ENCODE results near the gene ZNF511.
"Not testable (repeated sequence)": the region's sequence is repeated elsewhere in the genome, so short reads cannot be mapped to it uniquely, and the experiment has no call there.

Gene ZNF511

DNA sequence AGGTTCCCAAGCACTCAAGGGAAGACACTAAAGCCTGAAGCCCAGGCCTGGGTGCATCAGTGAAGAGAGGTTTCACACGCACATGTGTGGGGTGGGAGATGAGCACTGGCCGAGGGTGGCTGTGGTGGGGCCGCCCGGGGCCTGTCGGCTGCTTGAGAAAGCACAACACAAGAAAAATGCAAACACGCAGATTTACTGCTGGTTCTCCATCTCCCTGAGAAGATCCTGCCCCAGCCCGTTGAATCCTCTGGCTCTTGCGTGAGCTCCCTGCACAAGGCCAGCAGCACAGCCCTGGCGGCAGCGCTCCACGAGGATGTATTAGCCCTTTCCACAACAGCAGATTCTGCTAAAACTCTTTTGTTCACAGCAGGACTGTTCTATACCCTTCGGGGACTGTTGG lies 6.2 kb downstream of the ZNF511 start:
- no peak for DNase-seq (ENCODE audit: low spot score)

DNA sequence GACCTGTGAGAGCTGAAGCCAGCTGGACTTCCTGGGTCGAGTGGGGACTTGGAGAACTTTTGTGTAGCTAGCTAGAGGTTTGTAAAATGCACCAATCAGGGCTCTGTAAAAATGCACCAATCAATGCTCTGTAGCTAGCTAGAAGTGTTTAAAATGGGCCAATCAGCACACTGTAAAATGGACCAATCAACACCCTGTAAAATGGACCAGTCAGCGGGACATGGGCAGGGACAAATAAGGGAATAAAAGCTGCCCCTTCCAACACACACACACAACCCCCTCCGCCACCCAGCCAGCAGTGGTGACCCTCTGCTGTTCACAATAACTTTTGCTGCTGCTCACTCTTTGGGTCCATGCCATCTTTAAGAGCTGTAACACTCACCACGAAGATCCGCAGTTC lies 7.1 kb downstream of the ZNF511 start:
- no peak for DNase-seq (ENCODE audit: low spot score)

DNA sequence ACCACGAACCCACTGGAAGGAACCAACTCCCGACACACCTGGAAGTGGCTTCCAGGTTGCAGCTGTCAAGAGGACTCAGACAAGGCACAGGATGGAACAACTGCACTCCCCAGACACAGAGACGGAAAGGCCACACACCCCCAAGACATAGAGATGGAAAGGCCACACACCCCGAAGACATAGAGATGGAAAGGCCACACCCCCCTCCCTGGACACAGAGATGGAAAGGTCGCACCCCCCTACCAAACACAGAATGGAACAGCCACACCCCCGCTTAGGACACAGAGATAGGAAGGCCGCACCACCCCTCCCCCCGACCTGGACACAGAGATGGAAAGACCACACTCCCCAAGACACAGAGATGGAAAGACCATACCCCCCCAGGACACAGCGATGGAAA lies 7.6 kb downstream of the ZNF511 start:
- no peak for DNase-seq (ENCODE audit: low spot score)

DNA sequence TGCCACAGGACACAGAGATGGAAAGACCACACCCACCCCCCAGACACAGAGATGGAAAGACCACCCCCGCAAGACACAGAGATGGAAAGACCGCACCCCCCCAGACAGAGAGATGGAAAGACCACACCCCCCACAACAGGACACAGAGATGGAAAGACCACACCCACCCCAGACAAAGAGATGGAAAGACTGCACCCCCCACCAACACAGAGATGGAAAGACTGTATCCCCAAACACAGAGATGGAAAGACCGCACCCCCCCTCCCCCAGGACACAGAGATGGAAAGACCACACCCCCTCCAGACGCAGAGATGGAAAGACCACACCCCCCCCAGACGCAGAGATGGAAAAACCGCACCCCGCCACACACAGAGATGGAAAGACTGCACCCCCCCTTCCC lies 8.0 kb downstream of the ZNF511 start:
- DNase-seq (ENCODE audit: low spot score): no peak

DNA sequence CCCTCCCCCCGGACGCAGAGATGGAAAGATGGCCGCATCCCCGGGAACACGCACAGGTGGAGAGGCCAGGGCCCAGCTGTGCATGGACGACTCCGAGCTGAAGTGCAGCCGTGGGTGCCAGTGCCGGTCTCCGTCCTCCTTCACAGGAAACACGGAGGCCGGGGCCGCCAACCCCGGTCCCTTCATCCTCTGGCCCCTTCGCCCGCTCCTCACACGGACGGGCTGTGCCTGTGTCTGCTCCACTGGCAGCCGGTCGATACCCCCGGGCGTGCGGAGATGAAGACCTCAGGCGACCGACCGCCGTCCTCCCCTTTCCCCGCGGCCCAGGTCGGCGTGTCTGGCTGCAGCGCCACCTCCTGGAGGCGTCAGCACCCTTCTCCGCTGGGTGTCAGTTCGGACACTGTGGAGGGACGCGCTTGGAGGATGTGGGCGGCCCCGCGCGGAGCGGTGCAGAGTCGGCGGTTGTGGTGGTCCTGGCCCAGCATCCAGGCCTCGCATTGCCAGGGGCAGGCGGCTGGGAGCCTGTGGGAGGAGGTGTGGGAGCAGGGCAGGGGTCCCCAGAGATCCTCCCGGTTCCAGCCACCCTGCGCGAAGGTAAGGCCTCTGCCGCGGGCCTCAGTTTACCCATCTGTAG lies 9.9 kb downstream of the ZNF511 start:
- no peak for DNase-seq (ENCODE audit: low spot score)

DNA sequence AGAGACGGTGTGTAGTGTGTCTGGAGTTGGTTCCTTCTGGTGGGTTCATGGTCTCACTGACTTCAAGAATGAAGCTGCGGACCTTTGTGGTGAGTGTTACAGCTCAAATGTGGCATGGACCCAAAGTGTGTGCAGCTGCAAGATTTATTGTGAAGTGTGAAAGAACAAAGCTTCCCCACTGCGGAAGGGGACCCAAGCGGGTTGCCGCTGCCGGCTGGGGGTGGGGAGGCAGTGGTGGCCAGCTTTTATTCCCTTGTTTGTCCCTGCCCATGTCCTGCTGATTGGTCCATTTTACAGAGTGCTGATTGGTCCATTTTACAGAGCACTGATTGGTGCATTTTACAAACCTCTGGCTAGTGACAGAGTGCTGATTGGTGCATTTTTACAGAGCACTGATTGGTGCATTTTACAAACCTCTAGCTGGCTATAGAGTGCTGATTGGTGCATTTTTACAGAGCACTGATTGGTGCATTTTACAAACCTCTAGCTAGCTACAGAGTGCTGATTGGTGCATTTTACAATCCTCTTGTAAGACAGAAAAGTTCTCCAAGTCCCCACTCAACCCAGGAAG lies 12.2 kb downstream of the ZNF511 start:
- DNase-seq (ENCODE audit: low spot score): not testable (repeated sequence)

DNA sequence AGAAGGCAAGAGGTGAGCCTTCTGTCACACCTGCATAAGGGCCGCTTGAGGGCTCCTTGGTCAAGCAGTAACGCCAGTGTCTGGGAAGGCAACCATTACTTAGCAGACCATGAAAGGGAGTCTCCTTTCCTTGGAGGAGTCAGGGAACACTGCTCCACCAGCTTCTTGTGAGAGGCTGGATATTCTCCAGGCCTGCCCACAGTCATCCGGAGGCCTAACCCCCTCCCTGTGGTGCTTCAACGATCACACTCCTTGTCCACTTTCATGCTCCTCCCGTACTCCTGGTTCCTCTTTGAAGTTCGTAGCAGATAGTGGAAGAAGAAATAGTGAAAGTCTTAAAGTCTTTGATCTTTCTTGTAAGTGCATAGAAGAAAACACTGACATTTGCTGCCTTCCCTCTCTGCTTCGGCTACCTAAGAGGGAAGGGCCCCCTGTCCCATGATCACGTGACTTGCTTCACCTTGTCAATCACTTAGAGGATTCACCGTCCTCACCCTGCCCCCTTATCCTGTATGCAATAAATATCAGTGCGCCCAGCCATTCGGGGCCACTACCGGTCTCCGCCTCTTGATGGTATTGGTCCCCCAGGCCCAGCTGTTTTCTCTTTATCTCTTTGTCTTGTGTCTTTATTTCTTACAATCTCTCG lies 13.5 kb downstream of the ZNF511 start:
- not testable (repeated sequence) for DNase-seq (ENCODE audit: low spot score)

DNA sequence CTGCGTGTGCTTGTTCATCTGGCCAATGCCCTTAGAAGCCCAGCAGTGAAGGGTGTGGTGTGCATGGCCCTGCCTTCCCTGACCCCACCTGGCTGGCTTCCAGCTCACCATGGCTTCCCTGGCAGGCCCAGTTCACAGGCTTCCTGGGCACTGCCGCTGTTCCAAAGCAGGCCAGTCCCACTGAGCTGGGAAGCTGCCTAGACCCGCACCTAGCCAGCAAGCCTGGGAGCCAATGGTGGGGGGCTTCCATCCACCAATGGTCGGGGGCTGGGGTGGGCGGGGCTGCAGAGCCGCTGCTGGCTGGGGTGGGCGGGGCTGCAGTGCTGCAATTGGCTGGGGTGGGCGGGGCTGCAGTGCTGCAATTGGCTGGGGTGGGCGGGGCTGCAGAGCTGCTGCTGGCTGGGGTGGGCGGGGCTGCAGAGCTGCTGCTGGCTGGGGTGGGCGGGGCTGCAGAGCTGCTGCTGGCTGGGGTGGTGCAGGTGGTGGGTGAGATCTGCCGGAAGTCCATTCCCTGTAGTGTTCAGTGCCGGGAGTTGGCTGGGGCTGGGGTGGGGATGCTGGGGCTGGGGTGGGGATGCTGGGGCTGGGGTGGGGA lies 15.6 kb downstream of the ZNF511 start:
- no peak for DNase-seq (ENCODE audit: low spot score)

DNA sequence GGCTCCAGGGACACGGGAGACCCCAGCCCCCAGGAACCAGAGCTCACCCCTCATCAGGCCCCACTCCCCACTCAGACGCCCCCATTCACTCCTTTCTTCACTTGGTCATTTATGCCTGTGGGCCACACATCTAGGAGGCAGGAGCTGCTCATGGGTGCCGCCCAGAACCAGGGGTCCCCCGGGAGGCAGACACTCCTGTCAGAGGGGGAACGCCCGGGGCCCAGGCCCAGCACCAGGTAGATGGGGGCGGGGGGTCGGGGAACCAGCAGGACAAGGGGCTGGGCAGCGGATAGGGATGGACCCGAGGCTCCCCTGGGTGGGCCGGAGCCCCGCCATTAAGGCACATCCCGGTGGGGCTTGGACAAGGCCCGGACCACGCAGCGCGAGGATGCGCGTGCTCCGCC lies 16.1 kb downstream of the ZNF511 start:
- DNase-seq (ENCODE audit: low spot score): no peak

DNA sequence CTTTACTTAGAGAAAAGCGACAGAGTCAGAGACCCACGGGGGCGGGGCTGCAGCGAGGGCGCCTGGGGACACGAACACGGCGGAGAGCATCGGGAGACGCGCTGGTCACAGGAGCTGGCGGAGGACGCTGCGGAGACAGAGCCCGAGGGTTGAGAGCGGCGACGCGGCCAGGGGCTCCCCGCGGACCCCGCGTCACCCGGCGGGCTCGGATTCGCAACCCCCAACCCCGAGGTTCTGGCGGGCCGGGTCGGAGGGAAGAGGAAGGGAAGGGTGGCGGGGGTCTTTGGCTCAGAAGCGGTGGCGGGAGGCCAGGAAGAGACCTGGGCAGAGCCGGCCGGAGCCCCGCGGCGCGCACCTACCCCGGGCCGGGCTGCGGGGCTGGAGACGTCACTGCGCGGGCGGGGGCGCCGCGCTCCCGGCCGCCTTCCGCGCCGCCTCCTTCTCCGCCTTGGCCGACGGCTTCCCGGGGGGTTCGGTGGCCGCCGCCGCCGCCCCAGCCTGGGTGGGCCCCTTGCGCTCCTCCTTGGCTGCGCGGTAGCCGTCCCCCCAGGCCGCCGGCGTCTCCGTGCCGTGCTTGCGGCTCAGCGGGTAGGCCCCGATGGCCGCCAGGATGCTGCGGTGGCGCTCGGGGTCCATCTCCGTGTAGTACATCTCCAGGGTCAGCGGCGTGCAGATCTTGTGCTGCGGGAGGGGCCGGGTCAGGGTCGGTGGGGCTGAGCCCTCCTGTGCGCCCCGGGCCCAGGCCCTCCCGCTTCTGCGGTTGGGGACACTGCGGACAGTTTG lies 16.9 kb downstream of the ZNF511 start:
- DNase-seq (ENCODE audit: low spot score): no peak

DNA sequence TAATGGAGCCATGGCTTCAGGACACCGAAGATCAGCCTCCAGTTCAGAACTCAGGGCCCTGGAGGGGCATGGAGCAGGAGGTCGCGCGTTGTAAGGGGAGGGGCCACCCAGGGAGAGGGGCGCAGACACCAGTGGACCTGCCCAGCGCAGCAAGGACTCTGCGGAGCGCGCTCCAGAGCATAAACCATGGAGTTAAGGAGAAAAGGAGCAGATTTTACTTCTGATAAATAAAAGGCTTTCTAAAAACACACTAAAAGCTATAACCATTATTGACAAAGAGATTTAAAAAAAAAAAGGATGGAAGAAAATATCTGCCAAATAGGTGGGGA lies 17.5 kb downstream of the ZNF511 start:
- DNase-seq (ENCODE audit: low spot score): no peak

DNA sequence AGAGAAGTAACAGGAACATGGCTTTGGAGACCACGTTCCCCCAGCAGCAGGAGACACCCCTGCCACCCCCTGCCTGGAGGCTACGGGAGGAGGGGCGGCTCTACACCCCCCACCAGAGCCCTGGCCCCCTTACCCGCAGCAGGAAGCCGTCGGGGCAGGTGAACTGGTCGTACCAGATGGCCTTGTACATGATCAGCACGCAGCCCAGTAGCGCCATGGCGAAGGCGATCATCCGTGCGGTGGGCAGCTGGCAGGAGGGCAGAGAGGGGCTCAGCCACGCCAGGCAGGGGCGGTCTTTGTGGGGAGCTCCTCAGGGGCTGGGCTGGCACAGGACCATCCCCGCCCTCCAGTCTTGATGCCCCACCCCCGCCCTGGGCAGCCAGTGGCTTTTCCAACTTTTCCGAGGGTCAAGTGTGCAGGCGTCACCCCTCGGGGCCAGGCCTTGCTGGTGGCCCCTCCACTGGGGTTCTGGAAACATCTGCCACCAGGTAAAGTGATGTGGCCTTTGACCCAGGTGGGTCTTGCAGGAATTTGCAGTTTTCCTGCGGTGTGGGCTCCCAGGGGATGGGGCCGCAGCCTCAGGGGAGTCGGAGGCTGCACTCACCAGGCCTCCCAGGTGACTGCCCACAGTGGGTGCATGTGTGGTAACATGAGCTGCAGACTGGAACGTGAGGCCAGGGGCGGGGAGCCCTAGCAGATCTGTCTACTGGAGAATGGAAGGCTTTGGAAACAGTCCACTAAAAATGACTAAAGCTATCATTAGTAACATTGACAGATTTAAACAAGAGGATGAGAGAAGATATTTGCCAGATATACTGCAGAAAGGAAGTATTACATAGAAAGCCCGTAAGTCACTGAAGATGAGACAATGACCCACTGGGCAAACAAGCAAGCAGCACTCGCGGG lies 18.3 kb downstream of the ZNF511 start:
- DNase-seq (ENCODE audit: low spot score): no peak

DNA sequence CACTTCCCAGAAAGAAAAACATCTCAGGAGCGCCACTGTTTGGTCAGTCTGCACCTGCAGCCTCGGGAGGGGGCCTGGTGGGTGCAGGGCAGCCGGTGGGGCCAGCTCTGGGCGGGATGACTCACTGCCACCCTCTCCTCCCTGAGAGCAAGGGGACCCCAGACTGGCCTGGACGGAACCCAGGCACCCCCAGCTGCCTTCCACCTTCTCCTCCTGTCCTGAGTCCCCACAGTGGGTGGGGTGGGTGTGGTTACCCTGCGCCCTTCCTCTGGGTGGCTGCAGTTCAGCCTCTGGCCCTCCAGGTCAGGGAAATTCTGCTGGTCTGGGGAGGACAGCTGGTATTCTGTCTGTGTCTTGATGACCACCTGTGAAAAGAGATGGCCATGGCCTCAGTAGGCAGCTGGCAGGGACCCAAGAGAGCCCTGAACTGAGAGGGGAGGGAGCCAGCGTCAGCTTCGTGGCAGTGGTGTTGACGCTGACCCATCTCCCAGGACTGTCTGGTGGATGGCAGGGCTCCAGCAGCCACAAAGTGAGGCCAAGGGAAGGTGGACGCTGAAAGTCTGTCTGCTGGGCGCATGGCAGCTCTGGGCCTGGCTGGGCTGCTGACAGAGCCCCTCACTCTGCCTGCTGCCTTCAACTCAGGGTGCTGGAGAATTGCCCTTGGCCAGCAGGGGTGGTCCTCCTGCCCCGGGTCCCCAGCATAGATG lies 19.1 kb downstream of the ZNF511 start:
- DNase-seq (ENCODE audit: low spot score): no peak

DNA sequence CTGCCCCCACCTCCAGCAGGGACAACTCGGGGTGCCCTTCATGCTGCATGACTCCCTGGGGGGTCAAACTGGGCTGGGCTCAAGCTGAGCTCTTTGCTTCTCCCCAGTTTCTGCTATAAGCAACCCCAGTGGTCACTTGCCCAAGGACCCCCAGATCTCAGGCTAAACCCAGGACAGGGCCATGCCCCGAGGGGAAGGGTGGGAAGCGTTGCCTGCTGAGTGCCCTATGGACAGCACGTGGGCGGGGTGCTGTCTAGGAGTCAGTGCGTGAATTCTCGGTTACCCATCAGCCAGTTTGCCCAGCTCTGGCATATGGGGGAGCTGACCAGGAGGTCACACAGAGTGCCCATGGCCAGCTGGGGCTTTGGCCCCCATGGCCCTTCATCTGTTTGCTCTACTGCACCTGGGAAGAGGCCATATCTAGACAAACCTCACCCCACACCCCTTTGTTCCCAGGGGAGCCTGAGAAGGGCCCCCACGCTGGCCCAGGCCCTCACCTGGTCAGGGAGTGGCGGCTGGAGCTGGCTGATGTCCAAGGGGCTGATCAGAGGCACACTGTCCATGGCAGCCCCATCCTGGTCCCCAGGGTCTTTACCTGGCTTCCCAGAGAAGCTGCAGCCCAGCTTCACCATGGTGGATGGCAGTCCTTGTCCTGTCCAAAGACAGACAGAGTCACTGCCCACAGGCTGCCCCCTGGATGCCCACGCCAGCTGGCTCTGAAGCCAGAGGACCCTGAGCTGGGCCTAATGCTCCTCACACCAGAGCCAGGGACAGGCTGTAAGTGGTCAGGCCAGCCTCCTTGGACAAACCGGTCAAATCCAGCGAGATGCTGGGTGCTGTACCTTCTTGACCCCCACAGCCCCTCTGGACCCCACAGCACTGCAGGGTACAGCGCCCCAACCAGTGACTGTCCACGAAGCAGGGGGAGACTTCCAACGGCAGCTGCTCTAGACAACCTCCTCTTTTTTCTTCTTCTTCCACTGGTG lies 19.9 kb downstream of the ZNF511 start:
- DNase-seq (ENCODE audit: low spot score): no peak

DNA sequence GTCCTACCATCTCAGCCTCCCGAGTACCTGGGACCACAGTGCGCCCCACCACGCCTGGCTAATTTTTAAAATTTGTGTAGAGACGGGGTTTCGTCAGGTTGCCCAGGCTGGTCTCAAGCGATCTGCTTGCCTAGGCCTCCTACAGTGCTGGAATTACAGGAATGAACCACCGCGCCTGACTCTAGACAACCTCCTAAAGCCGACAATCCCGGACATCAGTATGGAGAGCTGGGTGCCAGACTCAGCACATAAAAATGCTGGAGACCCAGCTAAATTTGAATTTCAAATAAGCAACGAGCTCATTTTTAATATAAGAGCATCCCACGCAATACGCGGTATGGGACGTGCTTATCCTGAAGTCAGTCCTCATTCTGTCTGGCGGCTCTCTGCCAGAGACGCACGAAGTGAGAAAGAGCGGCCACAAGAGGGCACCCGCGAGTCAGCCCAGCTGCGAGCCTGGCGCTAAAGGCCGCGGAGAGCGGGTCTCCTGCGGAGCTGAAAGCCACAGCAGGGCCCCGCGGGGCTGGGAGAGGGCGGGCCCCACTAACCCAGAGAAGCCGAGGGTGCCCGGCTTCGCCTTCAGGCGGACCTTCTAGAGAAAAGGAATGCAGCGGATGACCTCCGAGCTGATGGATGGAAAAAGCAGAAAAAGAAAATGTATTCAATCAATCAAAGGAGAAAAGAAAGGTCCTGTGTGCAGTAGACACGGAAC lies 20.9 kb downstream of the ZNF511 start:
- DNase-seq (ENCODE audit: low spot score): peak; percentile 84

DNA sequence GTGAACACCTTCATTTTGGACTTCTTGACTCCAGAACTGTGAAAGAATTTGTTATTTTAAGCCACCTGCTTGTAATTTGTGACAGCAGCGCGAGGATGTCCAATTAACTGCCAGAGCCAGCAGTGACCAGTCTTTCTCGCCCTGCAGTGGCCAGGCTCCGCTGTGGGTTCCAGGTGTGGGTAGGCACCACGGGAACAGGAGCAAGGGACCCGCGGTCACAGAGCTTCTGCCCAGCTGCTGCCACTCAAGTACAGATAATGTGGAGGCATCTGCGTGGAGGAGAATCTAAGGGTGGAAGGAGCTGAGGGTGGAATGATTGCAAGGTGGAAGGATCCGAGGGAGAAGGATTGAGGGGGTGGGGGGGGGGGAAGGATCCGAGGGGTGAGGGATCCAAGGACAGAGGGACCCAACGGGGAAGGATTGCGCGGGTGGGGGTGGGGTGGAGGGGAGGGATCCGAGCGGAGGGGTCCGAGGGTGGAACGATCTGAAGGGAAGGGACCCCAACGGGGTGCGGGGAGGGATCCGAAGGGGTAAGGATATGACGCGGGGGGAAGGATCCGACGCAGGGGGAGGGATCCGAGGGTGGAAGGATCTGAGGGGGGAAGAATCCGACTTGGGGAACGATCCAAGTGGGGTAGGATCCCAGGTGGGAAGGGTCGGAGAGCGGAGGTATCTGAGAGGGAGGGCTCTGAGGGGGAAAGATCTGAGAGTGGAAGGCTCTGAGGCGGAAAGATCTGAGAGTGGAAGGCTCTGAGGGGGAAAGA lies 24.4 kb downstream of the ZNF511 start:
- no peak for DNase-seq (ENCODE audit: low spot score)

DNA sequence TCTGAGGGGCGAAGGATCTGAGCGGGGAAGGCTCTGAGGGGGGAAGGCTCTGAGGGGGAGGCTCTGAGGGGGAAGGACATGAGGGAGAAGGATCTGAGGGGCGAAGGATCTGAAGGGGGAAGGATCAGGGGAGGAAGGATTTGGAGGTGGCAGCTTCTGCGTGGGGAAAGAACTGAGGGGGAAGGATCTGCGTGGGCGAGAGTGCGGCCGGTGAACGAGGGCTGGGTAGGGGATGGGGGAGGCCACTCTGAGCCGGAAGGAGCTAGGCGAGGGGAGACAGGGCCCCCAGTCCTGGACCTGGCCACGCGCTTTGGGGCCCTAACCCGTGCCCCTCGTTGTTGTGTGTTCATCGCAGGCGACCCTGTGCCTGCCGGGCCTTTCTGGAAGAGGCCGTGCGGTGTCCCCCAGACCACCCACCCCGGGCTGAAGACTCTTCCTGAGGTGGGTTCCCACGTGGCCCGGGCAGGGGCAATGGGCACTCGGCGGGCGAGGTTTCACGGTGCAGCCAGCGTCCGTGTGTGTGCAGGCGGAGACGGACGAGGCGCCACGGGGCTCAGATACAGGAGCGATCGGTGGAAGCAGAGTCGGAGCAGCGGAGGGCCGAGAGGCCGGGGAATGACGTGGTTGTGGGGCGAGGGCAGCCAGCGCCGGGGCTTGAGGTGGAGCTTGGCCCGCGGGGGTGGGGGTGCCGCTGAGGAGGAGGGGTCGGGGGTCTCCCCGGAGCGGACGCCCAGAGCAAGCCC lies 26.0 kb downstream of the ZNF511 start:
- no peak for DNase-seq (ENCODE audit: low spot score)
